Esophagus (tissue), 2 donors: ENCODE results near the gene OPA1. TPM values are rescaled to one million over a fixed set of nuclear protein-coding genes. Genes with fewer than 3 reads are reported as not detected.

Experiments
- H3K27ac ChIP-seq, 2 donors: one replicate each; pipeline ENCODE4 v1.5.1; 2013; ENCODE audit warnings: low read depth in 2 of 2, mild to moderate bottlenecking in 2 of 2, inconsistent platforms in 1 of 2, low read length in 1 of 2, moderate library complexity in 1 of 2
- H3K27me3 ChIP-seq, 2 donors: one replicate each; pipeline ENCODE4 v1.6.1; 2013; ENCODE audit warnings: low read length in 2 of 2, control low read depth in 1 of 2, mild to moderate bottlenecking in 1 of 2; ENCODE audit not compliant: insufficient read depth in 2 of 2, control insufficient read depth in 1 of 2
- H3K36me3 ChIP-seq, 2 donors: one replicate each; pipeline ENCODE4 v1.6.1; 2013; ENCODE audit warnings: low read length in 1 of 2; ENCODE audit not compliant: control insufficient read depth in 2 of 2, insufficient read depth in 2 of 2
- H3K4me1 ChIP-seq, 2 donors: one replicate each; pipeline ENCODE4 v1.6.1; 2013; ENCODE audit warnings: low read length in 1 of 2; ENCODE audit not compliant: control insufficient read depth in 2 of 2, insufficient read depth in 2 of 2
- H3K4me3 ChIP-seq, 2 donors: one replicate each; pipeline ENCODE4 v1.5.1; 2013; ENCODE audit warnings: low read length in 2 of 2, mild to moderate bottlenecking in 2 of 2, low read depth in 1 of 2, moderate library complexity in 1 of 2
- H3K9me3 ChIP-seq, 2 donors: one replicate each; pipeline ENCODE4 v1.6.1; 2013; ENCODE audit warnings: mild to moderate bottlenecking in 2 of 2, low read depth in 1 of 2, low read length in 1 of 2, moderate library complexity in 1 of 2; ENCODE audit not compliant: control insufficient read depth in 2 of 2, insufficient read depth in 1 of 2
- WGBS, 2 donors: extraction: QIAGEN DNeasy Blood & Tissue Kit; methylation state at CpG; one replicate each; pipeline ENCODE4 v1.1.7; 2013; 5-methylcytosine and 5-hydroxymethylcytosine counted together
- polyA plus RNA-seq, 2 donors: library from polyadenylated mRNA; stranded (reverse); fragments of 200-250 nt; gene quantifications; one replicate each; pipeline ENCODE4 v1.2.3, GENCODE V29; 2013
- donor health status: healthy with polysubstance abuse.
- donor health status: Bipolar disorder and iron deficiency.

OPA1 gene
- polyA plus RNA-seq, 2 donors, result 9.2 to 20.5 TPM

DNA sequence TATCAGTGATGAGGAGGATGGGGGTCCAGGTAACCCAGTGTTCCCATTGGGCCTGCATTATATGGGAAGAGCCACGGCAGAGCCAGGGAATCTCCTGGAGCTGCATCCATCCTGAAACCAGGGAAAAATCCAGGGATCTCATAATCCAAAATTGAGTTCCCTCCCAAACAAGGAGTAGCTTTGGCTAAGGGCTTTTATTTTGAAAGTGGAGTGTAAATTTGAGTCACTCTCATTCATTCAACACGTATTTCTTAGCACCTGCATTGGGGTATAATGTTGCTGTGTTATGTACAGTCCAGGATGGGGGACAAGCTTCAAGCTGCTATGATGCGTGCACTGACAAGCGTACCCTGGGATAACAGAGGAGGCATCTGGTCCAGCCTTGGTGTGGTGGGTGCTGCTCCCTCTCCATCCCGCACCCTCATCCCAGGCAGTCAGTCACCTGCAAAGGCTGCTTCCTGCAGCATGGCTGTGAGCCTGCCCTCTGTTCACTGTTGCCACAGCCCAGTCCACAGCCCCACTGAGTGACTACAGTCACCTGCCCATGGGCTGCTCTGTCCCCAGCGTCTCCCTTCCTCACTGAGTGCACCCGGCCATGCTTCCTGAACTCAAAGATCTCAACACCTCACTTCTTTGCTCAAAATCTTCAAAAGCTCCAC, 135.6 kb downstream of the OPA1 start:
- WGBS, 2 donors, result 85 to 88% methylated on average over 7 of the region's 7 CpGs
- no peaks in the 10 kb centered on the region for H3K9me3 ChIP-seq
- H3K27me3 ChIP-seq, result no peaks in the 10 kb centered on the region
- peaks cover 0 to 2% of the 10 kb centered on the region in 2 donors for H3K4me1 ChIP-seq
- no peak overlapping the region for H3K27ac ChIP-seq
- H3K36me3 ChIP-seq, result no peaks in the 10 kb centered on the region
- H3K4me3 ChIP-seq, result no peak overlapping the region

DNA sequence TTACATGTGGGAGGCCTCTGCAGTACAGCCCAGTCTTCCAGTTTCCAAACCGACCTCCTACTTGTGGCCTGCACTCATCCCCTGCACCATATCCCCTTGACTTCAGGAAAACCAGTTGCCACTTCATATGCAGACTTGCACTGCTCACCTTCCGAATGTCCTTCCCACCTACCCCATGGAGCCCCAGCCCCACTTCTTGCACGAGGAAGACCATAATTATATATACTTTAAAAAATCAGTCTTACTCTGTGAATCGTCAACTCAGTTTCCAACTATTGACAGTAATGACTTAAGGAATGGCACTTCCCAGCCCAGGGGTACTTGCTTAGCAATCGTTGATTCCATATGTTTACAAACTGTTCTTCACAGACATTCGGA, 136.1 kb downstream of the OPA1 start:
- H3K4me3 ChIP-seq, result no peak overlapping the region
- H3K27me3 ChIP-seq, result no peaks in the 10 kb centered on the region
- H3K4me1 ChIP-seq, result peaks cover 0 to 2% of the 10 kb centered on the region in 2 donors
- no peak overlapping the region for H3K27ac ChIP-seq
- H3K9me3 ChIP-seq, result no peaks in the 10 kb centered on the region
- no peaks in the 10 kb centered on the region for H3K36me3 ChIP-seq
- 85% methylated on average over 6 of the region's 6 CpGs for WGBS, 2 donors

DNA sequence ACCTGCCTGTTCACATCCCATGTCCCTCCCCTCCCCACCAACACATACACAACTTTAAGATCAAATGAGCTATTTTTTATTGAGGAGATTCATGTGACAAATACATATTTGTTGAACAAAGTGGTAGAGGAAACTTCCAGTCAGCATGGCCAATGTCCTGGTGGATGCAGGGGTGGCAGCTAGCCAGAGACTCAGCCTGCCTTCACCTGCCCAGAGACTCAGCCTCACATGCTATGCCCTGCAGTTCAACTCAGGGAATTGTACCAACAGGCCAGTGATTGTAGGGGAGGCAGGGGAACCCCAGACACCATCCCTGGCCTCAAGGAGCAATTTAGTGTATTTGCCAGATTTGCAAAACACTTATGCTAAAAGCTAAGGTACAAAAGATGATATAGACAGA, 136.6 kb downstream of the OPA1 start:
- H3K36me3 ChIP-seq, result no peaks in the 10 kb centered on the region
- no peaks in the 10 kb centered on the region for H3K27me3 ChIP-seq
- H3K9me3 ChIP-seq, result no peaks in the 10 kb centered on the region
- H3K27ac ChIP-seq, result no peak overlapping the region
- H3K4me3 ChIP-seq, result no peak overlapping the region
- H3K4me1 ChIP-seq, result peaks cover 0 to 2% of the 10 kb centered on the region in 2 donors

DNA sequence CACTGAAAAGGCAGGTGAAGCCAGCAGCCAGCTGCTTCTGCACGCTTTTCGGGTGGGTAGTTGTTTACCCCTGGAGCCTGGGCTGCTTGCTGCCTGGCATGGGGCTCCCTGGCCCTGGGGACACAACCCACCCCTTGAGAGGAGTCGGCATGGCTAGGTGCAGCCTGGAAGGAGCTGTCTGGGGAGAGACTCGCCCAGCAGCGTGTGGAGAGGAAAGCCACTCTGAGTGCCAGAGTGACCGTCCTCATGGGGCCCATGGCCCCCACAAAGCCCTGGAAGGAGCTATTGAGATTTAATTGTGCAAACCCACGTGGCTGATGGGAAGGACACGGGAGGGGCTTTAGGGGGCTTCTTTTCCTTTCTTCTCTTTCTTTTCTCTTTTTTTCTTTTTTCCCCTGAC, 137.5 kb downstream of the OPA1 start:
- Histone ChIP-seq H3K9me3 (no peaks in the 10 kb centered on the region), H3K36me3 (no peaks in the 10 kb centered on the region), H3K27me3 (no peaks in the 10 kb centered on the region), H3K27ac (no peak overlapping the region), H3K4me3 (no peak overlapping the region), H3K4me1 (peaks cover 0 to 2% of the 10 kb centered on the region in 2 donors)
- WGBS, 2 donors, result 78 to 82% methylated on average over 8 of the region's 8 CpGs

DNA sequence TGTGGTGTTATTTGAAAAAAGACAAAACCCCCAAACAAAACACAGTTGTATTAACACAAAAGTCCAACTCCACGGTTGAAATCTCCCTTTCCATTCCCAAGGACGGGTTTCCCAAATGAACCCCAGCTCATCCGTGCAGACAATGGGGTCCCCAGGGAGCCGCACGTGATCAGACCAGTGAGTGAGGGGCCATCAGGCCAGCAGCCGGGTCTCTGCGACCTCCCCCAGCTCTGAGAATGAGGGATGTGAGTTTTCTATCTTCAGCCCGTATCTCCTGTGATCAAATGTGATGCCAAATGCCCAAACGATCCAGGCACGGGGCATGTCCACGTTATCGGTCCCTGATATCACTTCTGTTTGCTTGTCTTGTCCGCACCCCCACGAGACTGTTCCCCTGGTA, 138.0 kb downstream of the OPA1 start:
- Histone ChIP-seq H3K27ac (no peak overlapping the region), H3K4me1 (peaks cover 0 to 2% of the 10 kb centered on the region in 2 donors), H3K4me3 (no peak overlapping the region), H3K9me3 (no peaks in the 10 kb centered on the region), H3K36me3 (no peaks in the 10 kb centered on the region), H3K27me3 (no peaks in the 10 kb centered on the region)
- WGBS, 2 donors, result 75 to 81% methylated on average over 14 of the region's 14 CpGs

DNA sequence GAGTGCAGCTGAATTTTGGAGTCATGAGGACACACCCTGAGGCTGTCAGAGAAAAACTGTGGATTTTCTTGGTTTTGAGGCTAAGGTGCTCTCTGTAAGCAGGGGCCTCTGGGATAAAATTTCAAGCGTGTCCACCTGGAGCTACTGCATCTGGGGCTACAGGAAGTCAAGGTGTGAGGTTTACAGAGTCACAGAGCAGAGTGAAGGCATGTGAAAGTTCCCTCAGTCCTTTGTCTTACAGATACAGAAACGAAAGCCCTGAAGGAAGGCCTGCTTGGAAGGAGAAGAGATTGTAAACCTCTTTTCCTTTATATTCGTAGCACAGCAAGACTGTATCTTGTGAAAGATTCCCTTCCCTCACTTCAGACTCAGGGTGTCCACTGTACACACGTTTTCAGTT, 138.6 kb downstream of the OPA1 start:
- Histone ChIP-seq H3K4me3 (no peak overlapping the region), H3K27ac (no peak overlapping the region), H3K36me3 (no peaks in the 10 kb centered on the region), H3K9me3 (no peaks in the 10 kb centered on the region), H3K27me3 (no peaks in the 10 kb centered on the region), H3K4me1 (peaks cover 0 to 2% of the 10 kb centered on the region in 2 donors)
- WGBS, 2 donors, result 65 to 76% methylated on average over 4 of the region's 4 CpGs

DNA sequence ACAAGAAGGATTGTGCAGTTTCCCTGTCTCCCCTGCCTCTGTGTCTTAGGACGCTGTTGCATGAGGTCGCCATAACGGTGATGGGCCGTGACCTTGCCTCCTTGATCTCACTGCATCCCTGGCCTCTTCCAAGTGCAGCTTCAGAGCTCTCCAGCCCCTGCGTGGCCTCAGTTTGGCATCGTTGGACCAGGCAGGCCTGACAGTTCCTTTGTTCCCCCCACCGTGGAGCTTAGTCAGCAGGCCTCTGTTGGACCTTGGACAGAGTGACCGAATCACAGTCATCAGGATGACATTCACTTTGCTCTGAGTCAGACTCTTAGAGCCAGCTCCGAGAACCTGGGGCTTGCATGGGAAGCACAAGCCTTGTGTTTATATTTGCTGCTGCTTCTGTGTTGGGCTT, 139.4 kb downstream of the OPA1 start:
- Histone ChIP-seq H3K27me3 (no peaks in the 10 kb centered on the region), H3K4me3 (no peak overlapping the region), H3K9me3 (no peaks in the 10 kb centered on the region), H3K4me1 (peaks cover 0 to 2% of the 10 kb centered on the region in 2 donors), H3K27ac (no peak overlapping the region), H3K36me3 (no peaks in the 10 kb centered on the region)
- 74 to 83% methylated on average over 9 of the region's 9 CpGs for WGBS, 2 donors

DNA sequence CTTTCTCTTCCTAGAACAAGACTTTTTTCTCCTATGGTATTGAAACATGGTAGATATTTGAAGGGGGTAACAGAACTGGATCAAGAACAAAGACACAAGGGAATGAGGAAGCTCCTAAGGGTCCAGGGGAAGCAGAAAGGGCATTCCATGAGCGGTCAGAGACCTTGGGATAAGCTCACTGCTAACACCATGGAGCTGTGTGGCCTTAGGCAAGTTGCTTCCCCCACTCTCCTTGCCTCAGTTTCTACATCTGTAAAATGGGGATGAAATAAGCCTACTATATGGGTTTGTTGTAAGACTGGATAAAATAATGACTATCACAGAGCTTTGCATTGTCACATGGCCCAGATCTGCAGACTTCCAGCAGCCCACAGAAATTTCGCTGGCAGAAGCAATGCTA, 139.8 kb downstream of the OPA1 start:
- Histone ChIP-seq H3K27ac (no peak overlapping the region), H3K27me3 (no peaks in the 10 kb centered on the region), H3K36me3 (no peaks in the 10 kb centered on the region), H3K4me1 (peaks cover 0 to 2% of the 10 kb centered on the region in 2 donors), H3K9me3 (no peaks in the 10 kb centered on the region), H3K4me3 (no peak overlapping the region)
- 83 to 85% methylated on average over 2 of the region's 2 CpGs for WGBS, 2 donors

DNA sequence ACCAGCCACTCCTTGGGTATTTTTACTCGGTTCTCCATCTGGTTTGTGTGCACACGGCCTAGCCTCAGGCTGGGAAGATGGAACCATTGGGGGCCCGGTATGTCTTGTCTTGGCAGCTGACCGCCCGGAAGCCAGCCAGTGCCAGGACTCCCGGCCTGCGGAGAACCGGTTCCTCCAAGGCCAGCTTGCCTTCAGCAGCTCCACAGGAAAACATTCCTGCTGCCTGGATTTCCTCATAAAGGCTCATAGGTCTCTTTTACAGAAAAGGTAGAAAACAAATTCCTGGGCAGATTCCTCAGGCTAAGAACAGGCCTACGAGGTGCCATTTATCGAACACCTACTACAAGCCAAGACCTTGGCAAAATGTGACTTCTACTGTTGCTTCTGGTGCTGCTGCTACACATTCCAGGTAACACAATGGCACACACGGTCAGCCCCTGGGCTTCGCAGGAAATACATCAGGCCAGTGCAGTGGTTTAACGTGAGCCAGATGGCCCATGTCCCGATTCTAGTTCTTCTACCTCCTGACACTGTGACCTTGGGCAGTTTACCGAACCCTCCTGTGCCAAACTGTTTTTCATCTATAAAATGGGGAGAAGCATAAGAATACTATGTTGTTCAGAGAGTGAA, 141.8 kb downstream of the OPA1 start:
- H3K36me3 ChIP-seq, result no peaks in the 10 kb centered on the region
- H3K9me3 ChIP-seq, result no peaks in the 10 kb centered on the region
- H3K4me1 ChIP-seq, result no peaks in the 10 kb centered on the region
- no peak overlapping the region for H3K4me3 ChIP-seq
- H3K27ac ChIP-seq, result no peak overlapping the region
- WGBS, 2 donors, result 74 to 83% methylated on average over 15 of the region's 15 CpGs
- no peaks in the 10 kb centered on the region for H3K27me3 ChIP-seq

DNA sequence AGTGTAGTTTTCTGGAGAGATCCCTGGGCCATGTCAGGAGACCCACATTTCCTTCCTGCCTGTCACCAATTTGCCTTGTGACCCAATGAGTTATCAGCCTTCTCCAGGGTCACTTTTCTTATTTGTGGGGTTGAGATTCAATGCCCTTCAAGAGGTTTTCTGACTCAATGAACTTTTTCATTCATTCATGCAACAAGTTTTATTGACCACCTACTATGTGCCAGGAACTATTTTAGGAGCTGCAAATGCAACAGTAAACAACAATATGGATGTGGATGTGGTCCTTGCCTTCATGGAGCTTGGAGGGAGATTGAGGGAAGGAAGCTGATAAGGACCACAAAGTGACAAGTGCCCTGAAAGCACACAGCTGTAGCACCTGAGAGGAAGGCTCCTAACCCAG, 142.8 kb downstream of the OPA1 start:
- H3K4me3 ChIP-seq, result no peak overlapping the region
- no peaks in the 10 kb centered on the region for H3K4me1 ChIP-seq
- H3K9me3 ChIP-seq, result no peaks in the 10 kb centered on the region
- H3K27me3 ChIP-seq, result no peaks in the 10 kb centered on the region
- H3K36me3 ChIP-seq, result no peaks in the 10 kb centered on the region
- H3K27ac ChIP-seq, result no peak overlapping the region
